ENCODE data around the gene F9. TPM values are rescaled to one million over a fixed set of nuclear protein-coding genes. Genes with fewer than 3 reads are reported as not detected.

The F9 gene
- total RNA-seq, 1 experiment from 2014 or later = 0.17 TPM

GRCh38 chrX:139600105-139600504 lies 69.6 kb downstream of the F9 start:
- Mint-ChIP-seq H3K9me3 (no peaks in the 10 kb centered on the region), H3K36me3 (no peaks in the 10 kb centered on the region), H3K4me1 (peaks cover 3% of the 10 kb centered on the region), H3K27ac (no peak overlapping the region), H3K27me3 (ENCODE audit: low read depth) (no peaks in the 10 kb centered on the region; the same call in 1 of the 2 replicates), H3K4me3 (no peak overlapping the region)
- DNase-seq (ENCODE audit: low spot score) = no peak
- no peak for ATAC-seq
- POLR2A ChIA-PET = no interaction called here
- TF ChIP-seq ZBTB21 (CRISPR knock-in tag; IDR thresholded peaks at IDR 0.05; ENCODE audit: borderline replicate concordance) = no peak
- TF ChIP-seq NR2C2 (CRISPR knock-in tag; IDR thresholded peaks at IDR 0.05) = no peak
- TF ChIP-seq AFF4 (CRISPR knock-in tag; IDR thresholded peaks at IDR 0.05; ENCODE audit: borderline replicate concordance) = no peak
- TF ChIP-seq HMGXB4 (CRISPR knock-in tag; IDR thresholded peaks at IDR 0.05) = no peak
- no peak for TF ChIP-seq ZNF219 (CRISPR knock-in tag; IDR thresholded peaks at IDR 0.05; ENCODE audit: borderline replicate concordance)
- TF ChIP-seq MLX (CRISPR knock-in tag; IDR thresholded peaks at IDR 0.05) = no peak
- TF ChIP-seq EMX1 (CRISPR knock-in tag; IDR thresholded peaks at IDR 0.05) = no peak
- TF ChIP-seq NFATC4 (CRISPR knock-in tag; IDR thresholded peaks at IDR 0.05) = no peak
- no peak for TF ChIP-seq ZNF263 (CRISPR knock-in tag; IDR thresholded peaks at IDR 0.05; ENCODE audit: low read depth)
- CTCF ChIA-PET = no interaction called here

Other genes starting within 250 kb of the F9 start
- gene MCF2, start 177.4 kb downstream of the F9 start, total RNA-seq (2021) = 0.48 to 1.0 TPM (median 0.64 TPM) in 3 replicates

All from WTC11 (cell line).